ENCODE results near the gene ZNF777.
"Not testable (repeated sequence)": the region's sequence is repeated elsewhere in the genome, so short reads cannot be mapped to it uniquely, and the experiment has no call there.

The ZNF777 gene

GRCh38 chr7:149450821-149451220, 10.0 kb downstream of the ZNF777 start:
- no peak for DNase-seq (ENCODE audit: low spot score)

GRCh38 chr7:149449897-149450296, 11.0 kb downstream of the ZNF777 start:
- no peak for DNase-seq (ENCODE audit: low spot score)

- no peak for DNase-seq (ENCODE audit: low spot score)
Measured at GRCh38 chr7:149448961-149449360, 11.9 kb downstream of the ZNF777 start.

GRCh38 chr7:149446026-149446425, 14.8 kb downstream of the ZNF777 start:
- not testable (repeated sequence) for DNase-seq (ENCODE audit: low spot score)

- no peak for DNase-seq (ENCODE audit: low spot score)
Measured at GRCh38 chr7:149444287-149444686, 16.6 kb downstream of the ZNF777 start.

- DNase-seq (ENCODE audit: low spot score), result no peak
Measured at GRCh38 chr7:149443523-149443922, 17.3 kb downstream of the ZNF777 start.

GRCh38 chr7:149442924-149443323, 17.9 kb downstream of the ZNF777 start:
- DNase-seq (ENCODE audit: low spot score), result no peak

- DNase-seq (ENCODE audit: low spot score), result no peak
Measured at GRCh38 chr7:149440222-149440621, 20.6 kb downstream of the ZNF777 start.

- DNase-seq (ENCODE audit: low spot score), result no peak
Measured at GRCh38 chr7:149436358-149436757, 24.5 kb downstream of the ZNF777 start.

- no peak for DNase-seq (ENCODE audit: low spot score)
Measured at GRCh38 chr7:149433124-149433523, 27.7 kb downstream of the ZNF777 start.

- no peak for DNase-seq (ENCODE audit: low spot score)
Measured at GRCh38 chr7:149432121-149432691, 28.7 kb downstream of the ZNF777 start.

GRCh38 chr7:149431486-149432120, 29.3 kb downstream of the ZNF777 start:
- DNase-seq (ENCODE audit: low spot score), result no peak

- DNase-seq (ENCODE audit: low spot score), result no peak
Measured at GRCh38 chr7:149430192-149430591, 30.7 kb downstream of the ZNF777 start.

GRCh38 chr7:149427893-149428292, 33.0 kb downstream of the ZNF777 start:
- DNase-seq (ENCODE audit: low spot score), result no peak

GRCh38 chr7:149427096-149427680, 33.7 kb downstream of the ZNF777 start:
- no peak for DNase-seq (ENCODE audit: low spot score)

- DNase-seq (ENCODE audit: low spot score), result no peak
Measured at GRCh38 chr7:149423449-149424110, 37.3 kb downstream of the ZNF777 start.

- DNase-seq (ENCODE audit: low spot score), result no peak
Measured at GRCh38 chr7:149422914-149423301, 38.0 kb downstream of the ZNF777 start.

- peak; percentile 83 for DNase-seq (ENCODE audit: low spot score)
Measured at GRCh38 chr7:149422162-149422913, 38.5 kb downstream of the ZNF777 start.

- no peak for DNase-seq (ENCODE audit: low spot score)
Measured at GRCh38 chr7:149420006-149420405, 40.9 kb downstream of the ZNF777 start.

- no peak for DNase-seq (ENCODE audit: low spot score)
Measured at GRCh38 chr7:149415391-149416071, 45.3 kb downstream of the ZNF777 start.

- DNase-seq (ENCODE audit: low spot score), result peak; percentile 93
Measured at GRCh38 chr7:149414745-149415390, 46.0 kb downstream of the ZNF777 start.
